Mammary epithelial cell (primary cell): ENCODE results near the gene CYP4F12.

ENCODE experiments used
- EZH2 ChIP-seq: IDR thresholded peaks from 2 replicates; pipeline ENCODE4 v1.6.1; 2012; ENCODE audit warnings: low read length, inconsistent platforms, borderline replicate concordance
- TF ChIP-seq, protein P1 (sequence below), 2 donors: IDR thresholded peaks in 1 of 2; conservative IDR thresholded peaks in 1 of 2; 2 replicates each; pipeline ENCODE4 v1.5.1; 2011 to 2012; ENCODE audit warnings: inconsistent platforms in 2 of 2, low read length in 2 of 2, mild to moderate bottlenecking in 2 of 2, control low read depth in 1 of 2, low read depth in 1 of 2; ENCODE audit not compliant: insufficient read depth in 1 of 2; ENCODE audit errors: extremely low read depth in 1 of 2

GRCh38 chr19:15628236-15629002 lies 44.5 kb upstream of the CYP4F12 start:
- TF ChIP-seq, protein P1, sequence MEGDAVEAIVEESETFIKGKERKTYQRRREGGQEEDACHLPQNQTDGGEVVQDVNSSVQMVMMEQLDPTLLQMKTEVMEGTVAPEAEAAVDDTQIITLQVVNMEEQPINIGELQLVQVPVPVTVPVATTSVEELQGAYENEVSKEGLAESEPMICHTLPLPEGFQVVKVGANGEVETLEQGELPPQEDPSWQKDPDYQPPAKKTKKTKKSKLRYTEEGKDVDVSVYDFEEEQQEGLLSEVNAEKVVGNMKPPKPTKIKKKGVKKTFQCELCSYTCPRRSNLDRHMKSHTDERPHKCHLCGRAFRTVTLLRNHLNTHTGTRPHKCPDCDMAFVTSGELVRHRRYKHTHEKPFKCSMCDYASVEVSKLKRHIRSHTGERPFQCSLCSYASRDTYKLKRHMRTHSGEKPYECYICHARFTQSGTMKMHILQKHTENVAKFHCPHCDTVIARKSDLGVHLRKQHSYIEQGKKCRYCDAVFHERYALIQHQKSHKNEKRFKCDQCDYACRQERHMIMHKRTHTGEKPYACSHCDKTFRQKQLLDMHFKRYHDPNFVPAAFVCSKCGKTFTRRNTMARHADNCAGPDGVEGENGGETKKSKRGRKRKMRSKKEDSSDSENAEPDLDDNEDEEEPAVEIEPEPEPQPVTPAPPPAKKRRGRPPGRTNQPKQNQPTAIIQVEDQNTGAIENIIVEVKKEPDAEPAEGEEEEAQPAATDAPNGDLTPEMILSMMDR (conservative IDR thresholded peaks at IDR 0.05 in 1 of 2, IDR thresholded peaks at IDR 0.05 in 1 of 2; ENCODE audit: extremely low read depth in 1 of 2, insufficient read depth in 1 of 2, low read depth in 1 of 2, low read length in 2 of 2) = no peak
- no peak for TF ChIP-seq EZH2
